OCI-LY1 (cell line): Measurements from ENCODE around the gene SEPTIN3.
A peak's percentile ranks its signal among the peaks of the same experiment; 100 is the strongest.

Source experiments
- H2AFZ ChIP-seq: fragments of 200-600 bp; sonication (generic), shearing (Covaris generic); 2 replicates; pipeline ENCODE4 v1.6.0; 2014; ENCODE audit warnings: antibody characterized with exemption, mild to moderate bottlenecking, low read length
- H3F3A ChIP-seq: fragments of 200-600 bp; sonication (generic), shearing (Covaris generic); 2 replicates; pipeline ENCODE4 v1.6.0; 2014; ENCODE audit warnings: mild to moderate bottlenecking, antibody characterized with exemption, low read length, moderate library complexity; ENCODE audit not compliant: insufficient read depth
- H3K27ac ChIP-seq: fragments of 200-600 bp; sonication (generic); 2 replicates; pipeline ENCODE4 v1.5.1; 2014; ENCODE audit warnings: low read length, mixed run types, mild to moderate bottlenecking, low read depth; ENCODE audit not compliant: poor library complexity, severe bottlenecking
- H3K27me3 ChIP-seq: fragments of 200-600 bp; sonication (generic); 2 replicates; pipeline ENCODE4 v1.6.0; 2014; ENCODE audit warnings: antibody characterized with exemption, mild to moderate bottlenecking, low read length, moderate library complexity; ENCODE audit not compliant: insufficient read depth
- H3K36me3 ChIP-seq: fragments of 200-600 bp; sonication (generic); 2 replicates; pipeline ENCODE4 v1.6.1; 2014; ENCODE audit warnings: mild to moderate bottlenecking, antibody characterized with exemption, low read length, moderate library complexity, mixed read lengths; ENCODE audit not compliant: insufficient read depth
- H3K4me1 ChIP-seq: fragments of 200-600 bp; sonication (generic); 2 replicates; pipeline ENCODE4 v1.5.1; 2014; ENCODE audit warnings: mild to moderate bottlenecking, low read length, moderate library complexity; ENCODE audit not compliant: insufficient read depth, severe bottlenecking
- H3K4me2 ChIP-seq: fragments of 200-600 bp; sonication (generic), shearing (Covaris generic); 2 replicates; pipeline ENCODE4 v1.6.1; 2014; ENCODE audit warnings: low read length
- H3K4me3 ChIP-seq: fragments of 200-600 bp; sonication (generic); 2 replicates; pipeline ENCODE4 v1.5.1; 2014; ENCODE audit warnings: low read length, low read depth, mild to moderate bottlenecking, mixed read lengths; ENCODE audit not compliant: poor library complexity, severe bottlenecking
- H3K79me2 ChIP-seq: fragments of 200-600 bp; shearing (Covaris generic); 2 replicates; pipeline ENCODE4 v1.6.1; 2016; ENCODE audit warnings: mixed run types, low read length, mixed read lengths; ENCODE audit not compliant: insufficient read depth
- H3K9ac ChIP-seq: fragments of 200-600 bp; sonication (generic), shearing (Covaris generic); 2 replicates; pipeline ENCODE4 v1.6.1; 2014; ENCODE audit warnings: mild to moderate bottlenecking, low read length, mixed read lengths
- H3K9me2 ChIP-seq: fragments of 200-600 bp; sonication (generic), shearing (Covaris generic); 2 replicates; pipeline ENCODE4 v1.6.1; 2014; ENCODE audit warnings: low read depth, mild to moderate bottlenecking, low read length, mixed read lengths
- H3K9me3 ChIP-seq: fragments of 200-600 bp; shearing (Covaris generic); 2 replicates; pipeline ENCODE4 v1.6.1; 2014; ENCODE audit warnings: low read length, mixed read lengths
- H4K20me1 ChIP-seq: fragments of 200-600 bp; sonication (generic), shearing (Covaris generic); 2 replicates; pipeline ENCODE4 v1.6.0; 2016; ENCODE audit warnings: mild to moderate bottlenecking, low read length; ENCODE audit not compliant: insufficient read depth
- CTCF ChIP-seq: fragments of 200-600 bp; sonication (generic), shearing (Covaris generic); IDR thresholded peaks from 2 replicates; pipeline ENCODE4 v1.5.1; 2017; ENCODE audit warnings: mild to moderate bottlenecking, antibody characterized with exemption, low read length, moderate library complexity, mixed read lengths
- EZH2 ChIP-seq: fragments of 200-600 bp; sonication (generic), shearing (Covaris generic); IDR thresholded peaks from 2 replicates; pipeline ENCODE4 v1.8.0; 2017; ENCODE audit warnings: borderline replicate concordance, mixed run types, mild to moderate bottlenecking, antibody characterized with exemption, low read length, moderate library complexity, mixed read lengths

Gene SEPTIN3

GRCh38 chr22:41964112-41964491, 5.1 kb upstream of the SEPTIN3 start:
- Histone ChIP-seq H3K27ac (no peak overlapping the region), H2AFZ (no peak overlapping the region), H3K9me3 (no peaks in the 10 kb centered on the region), H3K36me3 (no peaks in the 10 kb centered on the region), H3K4me3 (no peak overlapping the region), H3K9me2 (no peaks in the 10 kb centered on the region), H3K79me2 (no peaks in the 10 kb centered on the region), H3K9ac (no peak overlapping the region), H3K27me3 (no peaks in the 10 kb centered on the region), H3K4me1 (peaks cover 12% of the 10 kb centered on the region), H4K20me1 (no peaks in the 10 kb centered on the region), H3K4me2 (no peak overlapping the region), H3F3A (no peaks in the 10 kb centered on the region)
- TF ChIP-seq CTCF: no peak
- no peak for TF ChIP-seq EZH2

- no peak overlapping the region for H3K27ac ChIP-seq
- no peaks in the 10 kb centered on the region for H3K9me3 ChIP-seq
- H3K4me2 ChIP-seq: no peak overlapping the region
- no peaks in the 10 kb centered on the region for H3K4me1 ChIP-seq
- H3K27me3 ChIP-seq: peaks cover 4% of the 10 kb centered on the region
- H3K4me3 ChIP-seq: no peak overlapping the region
- H3F3A ChIP-seq: no peaks in the 10 kb centered on the region
- H3K9ac ChIP-seq: no peak overlapping the region
- no peaks in the 10 kb centered on the region for H3K36me3 ChIP-seq
- no peaks in the 10 kb centered on the region for H3K79me2 ChIP-seq
- H2AFZ ChIP-seq: no peak overlapping the region
- no peaks in the 10 kb centered on the region for H3K9me2 ChIP-seq
- no peaks in the 10 kb centered on the region for H4K20me1 ChIP-seq
- TF ChIP-seq EZH2: no peak
- TF ChIP-seq CTCF: no peak
Observed at GRCh38 chr22:41966225-41966606, 3.0 kb upstream of the SEPTIN3 start.

GRCh38 chr22:41966607-41967240, 2.5 kb upstream of the SEPTIN3 start:
- H3F3A ChIP-seq: no peaks in the 10 kb centered on the region
- H3K9ac ChIP-seq: no peak overlapping the region
- no peaks in the 10 kb centered on the region for H3K9me2 ChIP-seq
- H3K4me2 ChIP-seq: no peak overlapping the region
- no peaks in the 10 kb centered on the region for H3K9me3 ChIP-seq
- peak; percentile 63; the same call in 1 of the 2 replicates for TF ChIP-seq CTCF
- no peak for TF ChIP-seq EZH2
- H3K4me1 ChIP-seq: no peaks in the 10 kb centered on the region
- H3K27me3 ChIP-seq: peaks cover 8% of the 10 kb centered on the region
- no peaks in the 10 kb centered on the region for H3K79me2 ChIP-seq
- no peak overlapping the region for H2AFZ ChIP-seq
- no peak overlapping the region for H3K27ac ChIP-seq
- H4K20me1 ChIP-seq: no peaks in the 10 kb centered on the region
- no peaks in the 10 kb centered on the region for H3K36me3 ChIP-seq
- no peak overlapping the region for H3K4me3 ChIP-seq
